Esophagus muscularis mucosa (tissue), 4 donors: ENCODE measurements around the gene FAM83B. TPM values are rescaled to one million over a fixed set of nuclear protein-coding genes. Genes with fewer than 3 reads are reported as not detected.

ENCODE experiments used
- DNase-seq: peaks from one replicate; pipeline ENCODE4 v3.0.0-alpha.2; 2017; ENCODE audit errors: extremely low spot score
- H3K27ac ChIP-seq, 4 donors: fragments of 200-600 bp; sonication (generic); replicated peaks in 1 of 4; 1 replicate in 3 of 4; 2 replicates in 1 of 4; pipeline ENCODE4 v1.5.1; 2016 to 2019; ENCODE audit warnings: mild to moderate bottlenecking in 1 of 4
- H3K27me3 ChIP-seq, 4 donors: fragments of 200-600 bp; sonication (generic); one replicate each; pipeline versions ENCODE4 v1.5.1 to v1.6.0; 2016 to 2019
- H3K36me3 ChIP-seq, 4 donors: fragments of 200-600 bp; sonication (generic); one replicate each; pipeline ENCODE4 v1.5.1; 2016 to 2019
- H3K4me1 ChIP-seq, 4 donors: fragments of 200-600 bp; sonication (generic); one replicate each; pipeline ENCODE4 v1.5.1; 2016 to 2019
- H3K4me3 ChIP-seq, 4 donors: fragments of 200-600 bp; sonication (generic); 1 replicate in 2 of 4; 2 replicates in 2 of 4; pipeline ENCODE4 v1.5.1; 2016 to 2019; ENCODE audit warnings: mild to moderate bottlenecking in 4 of 4, moderate library complexity in 1 of 4
- H3K9me3 ChIP-seq, 4 donors: fragments of 200-600 bp; sonication (generic); 1 replicate in 3 of 4; 2 replicates in 1 of 4; pipeline ENCODE4 v1.5.1; 2016 to 2019
- CTCF ChIP-seq, 3 experiments: fragments of 200-600 bp in 2 of 3; fragments of 450-650 bp in 1 of 3; sonication (generic) in 2 of 3; IDR thresholded peaks; one replicate each; pipeline ENCODE4 v1.5.1; 2017 to 2019; ENCODE audit warnings: antibody characterized with exemption in 3 of 3, mild to moderate bottlenecking in 2 of 3, moderate library complexity in 1 of 3
- EP300 ChIP-seq: sonication (generic); formaldehyde crosslinking; IDR thresholded peaks from one replicate; pipeline ENCODE4 v1.6.1; 2017; ENCODE audit warnings: antibody characterized with exemption
- POLR2A ChIP-seq: fragments of 450-650 bp; IDR thresholded peaks from one replicate; pipeline ENCODE4 v1.6.1; 2017; ENCODE audit warnings: antibody characterized with exemption, moderate library complexity, mild to moderate bottlenecking, low read depth
- POLR2AphosphoS5 ChIP-seq, 2 donors: sonication (generic); formaldehyde crosslinking; IDR thresholded peaks; one replicate each; pipeline ENCODE4 v1.6.1; 2017; ENCODE audit warnings: antibody characterized with exemption in 2 of 2
- WGBS: methylation state at CpG from one replicate; pipeline ENCODE4 v1.1.5; 2018; 5-methylcytosine and 5-hydroxymethylcytosine counted together
- intact Hi-C: fragments of 100-400 bp; cut with DNase I; formaldehyde crosslinking; loops from one replicate; pipeline ENCODE4 v1.15.1; 2023
- total RNA-seq, 4 donors: library from RNA; depleted of rRNA; stranded (reverse); fragments of >200 nt; gene quantifications; one replicate each; pipeline versions ENCODE4 v1.1.0 to v1.2.1, GENCODE V29; 2016

The FAM83B gene
- total RNA-seq, 4 donors from 2014 or later: 0.11 TPM; not detected in 3

GRCh38 chr6:54920628-54921027 lies 74.1 kb downstream of the FAM83B start:
- intact Hi-C loops: no loop called here
- Histone ChIP-seq H3K27ac (no peak overlapping the region), H3K27me3 (no peaks in the 10 kb centered on the region), H3K4me3 (no peak overlapping the region), H3K4me1 (no peaks in the 10 kb centered on the region), H3K9me3 (no peaks in the 10 kb centered on the region), H3K36me3 (no peaks in the 10 kb centered on the region)
- WGBS: 91% methylated on average over 1 of the region's 1 CpG
- TF ChIP-seq CTCF (IDR thresholded peaks at IDR 0.05) (no peak), POLR2AphosphoS5 (IDR thresholded peaks at IDR 0.05) (no peak), EP300 (no peak), POLR2A (no peak)
- no peak for DNase-seq

- no peak for DNase-seq
- Histone ChIP-seq H3K4me1 (no peaks in the 10 kb centered on the region), H3K9me3 (no peaks in the 10 kb centered on the region), H3K4me3 (no peak overlapping the region), H3K27ac (no peak overlapping the region), H3K36me3 (no peaks in the 10 kb centered on the region), H3K27me3 (no peaks in the 10 kb centered on the region)
- intact Hi-C loops: no loop called here
- TF ChIP-seq POLR2A (no peak), EP300 (no peak), POLR2AphosphoS5 (IDR thresholded peaks at IDR 0.05) (no peak), CTCF (IDR thresholded peaks at IDR 0.05) (no peak)
- 61% methylated on average over 1 of the region's 1 CpG for WGBS
Observed at GRCh38 chr6:54921891-54922290, 75.3 kb downstream of the FAM83B start.

GRCh38 chr6:54929245-54929909 lies 82.8 kb downstream of the FAM83B start:
- H3K9me3 ChIP-seq: peaks cover 0 to 25% (median 11%) of the 10 kb centered on the region in 4 donors
- 40% methylated on average over 1 of the region's 1 CpG for WGBS
- H3K27ac ChIP-seq: no peak overlapping the region
- no peaks in the 10 kb centered on the region for H3K4me1 ChIP-seq
- no peak overlapping the region for H3K4me3 ChIP-seq
- no peak for TF ChIP-seq POLR2AphosphoS5 (IDR thresholded peaks at IDR 0.05)
- TF ChIP-seq POLR2A: no peak
- no peak for TF ChIP-seq EP300
- TF ChIP-seq CTCF (IDR thresholded peaks at IDR 0.05): no peak
- no peak for DNase-seq
- H3K27me3 ChIP-seq: no peaks in the 10 kb centered on the region
- H3K36me3 ChIP-seq: no peaks in the 10 kb centered on the region
- intact Hi-C loops: no loop called here

GRCh38 chr6:54932622-54933021 lies 86.1 kb downstream of the FAM83B start:
- TF ChIP-seq CTCF (IDR thresholded peaks at IDR 0.05): no peak
- TF ChIP-seq POLR2A: no peak
- no peak for TF ChIP-seq EP300
- no peak for TF ChIP-seq POLR2AphosphoS5 (IDR thresholded peaks at IDR 0.05)
- intact Hi-C loops: no loop called here
- no peak overlapping the region for H3K27ac ChIP-seq
- no peak overlapping the region for H3K4me3 ChIP-seq
- DNase-seq: no peak
- H3K36me3 ChIP-seq: no peaks in the 10 kb centered on the region
- peaks cover 0 to 25% (median 13%) of the 10 kb centered on the region in 4 donors for H3K9me3 ChIP-seq
- H3K4me1 ChIP-seq: no peaks in the 10 kb centered on the region
- H3K27me3 ChIP-seq: no peaks in the 10 kb centered on the region

- intact Hi-C loops: no loop called here
- no peaks in the 10 kb centered on the region for H3K4me1 ChIP-seq
- no peaks in the 10 kb centered on the region for H3K27me3 ChIP-seq
- no peak for TF ChIP-seq POLR2AphosphoS5 (IDR thresholded peaks at IDR 0.05)
- TF ChIP-seq CTCF (IDR thresholded peaks at IDR 0.05): no peak
- no peak for TF ChIP-seq POLR2A
- no peak for TF ChIP-seq EP300
- WGBS: 86% methylated on average over 5 of the region's 5 CpGs
- no peaks in the 10 kb centered on the region for H3K36me3 ChIP-seq
- no peak for DNase-seq
- no peak overlapping the region for H3K27ac ChIP-seq
- peaks cover 0 to 25% (median 13%) of the 10 kb centered on the region in 4 donors for H3K9me3 ChIP-seq
- no peak overlapping the region for H3K4me3 ChIP-seq
Observed at GRCh38 chr6:54935739-54936138, 89.2 kb downstream of the FAM83B start.
